IMR-90 (cell line): ENCODE results near the gene RNF41. TPM values are rescaled to one million over a fixed set of nuclear protein-coding genes. Genes with fewer than 3 reads are reported as not detected.

Experiments
- ATAC-seq: fragments of 200-7000 bp; cut with Tn5 transposase; 2 replicates; pipeline ENCODE4 v1.9.1; 2020; ENCODE audit warnings: low read depth, mild to moderate bottlenecking, moderate library complexity
- BruUV-seq: library from RNA; stranded (reverse); fragments of 400-500 nt; replicated peaks from 2 replicates; lab custom pipeline; 2021; lab: Mats Ljungman, UMichigan
- CTCF ChIA-PET: fragments of 300-600 bp; formaldehyde crosslinking; extraction: SDS; loops from one replicate; lab custom pipeline; 2021; ENCODE audit warnings: antibody characterized with exemption; lab: Yijun Ruan, JAX
- POLR2A ChIA-PET: fragments of 300-600 bp; sonication (Branson Sonifier 250); formaldehyde crosslinking; loops from one replicate; lab custom pipeline; 2022; ENCODE audit warnings: antibody characterized with exemption; ENCODE audit not compliant: unreplicated experiment; lab: Charles Lee
- DNase-seq: peaks from one replicate; pipeline ENCODE4 v3.0.0; 2013
- H2AFZ ChIP-seq: replicated peaks from 2 replicates; pipeline ENCODE3; 2013; ENCODE audit warnings: low read length, mild to moderate bottlenecking; ENCODE audit not compliant: poor library complexity
- H2AK5ac ChIP-seq: 2 replicates; pipeline ENCODE4 v1.6.1; 2013; ENCODE audit warnings: low read depth, low read length, inconsistent platforms
- H2AK9ac ChIP-seq: replicated peaks from 2 replicates; pipeline ENCODE3; 2013; ENCODE audit warnings: mild to moderate bottlenecking, low read depth, low read length, moderate library complexity; ENCODE audit not compliant: poor library complexity
- H2BK120ac ChIP-seq: 2 replicates; pipeline ENCODE4 v1.6.1; 2013; ENCODE audit warnings: low read depth, low read length, inconsistent platforms
- H2BK15ac ChIP-seq: 3 replicates; pipeline ENCODE4 v1.6.1; 2013; ENCODE audit warnings: low read depth, low read length, inconsistent platforms
- H2BK20ac ChIP-seq: 2 replicates; pipeline ENCODE4 v1.6.1; 2013; ENCODE audit warnings: low read depth, mild to moderate bottlenecking, inconsistent platforms, low read length, moderate library complexity
- H2BK5ac ChIP-seq: 2 replicates; pipeline ENCODE4 v1.6.1; 2013; ENCODE audit warnings: mild to moderate bottlenecking, low read depth, low read length, inconsistent platforms; ENCODE audit not compliant: poor library complexity, severe bottlenecking
- H3K14ac ChIP-seq: replicated peaks from 2 replicates; pipeline ENCODE4 v1.6.1; 2013; ENCODE audit warnings: low read depth, low read length, inconsistent platforms
- H3K18ac ChIP-seq: 2 replicates; pipeline ENCODE4 v1.6.1; 2013; ENCODE audit warnings: low read depth, low read length, control low read depth
- H3K23ac ChIP-seq: 2 replicates; pipeline ENCODE4 v1.6.1; 2013; ENCODE audit warnings: low read depth, low read length, inconsistent platforms
- H3K27ac ChIP-seq: 2 replicates; pipeline ENCODE4 v1.5.1; 2013; ENCODE audit warnings: mild to moderate bottlenecking, control low read depth, low read length; ENCODE audit not compliant: insufficient read depth
- H3K27me3 ChIP-seq: 2 replicates; pipeline ENCODE4 v1.6.1; 2013; ENCODE audit warnings: low read length; ENCODE audit not compliant: control insufficient read depth, insufficient read depth
- H3K36me3 ChIP-seq: 2 replicates; pipeline ENCODE4 v1.6.1; 2013; ENCODE audit warnings: low read length, mixed read lengths; ENCODE audit not compliant: control insufficient read depth, insufficient read depth
- H3K4ac ChIP-seq: 2 replicates; pipeline ENCODE4 v1.6.1; 2013; ENCODE audit warnings: low read depth, low read length, inconsistent platforms
- H3K4me1 ChIP-seq: 2 replicates; pipeline ENCODE4 v1.6.1; 2013; ENCODE audit warnings: low read length, mixed read lengths; ENCODE audit not compliant: control insufficient read depth, insufficient read depth
- H3K4me2 ChIP-seq: 2 replicates; pipeline ENCODE4 v1.6.1; 2013; ENCODE audit warnings: low read depth, mild to moderate bottlenecking, control low read depth, low read length, moderate library complexity
- H3K4me3 ChIP-seq: 2 replicates; pipeline ENCODE4 v1.5.1; 2013; ENCODE audit warnings: low read depth, mild to moderate bottlenecking, control low read depth, low read length, moderate library complexity; ENCODE audit not compliant: insufficient read depth
- H3K56ac ChIP-seq: 2 replicates; pipeline ENCODE4 v1.6.1; 2013; ENCODE audit warnings: low read length, inconsistent platforms; ENCODE audit not compliant: insufficient read depth; ENCODE audit errors: extremely low read depth
- H3K79me1 ChIP-seq, 2 experiments: 2 replicates each; pipeline ENCODE4 v1.6.1; 2013; ENCODE audit warnings: low read length in 2 of 2, inconsistent platforms in 1 of 2, low read depth in 1 of 2
- H3K9ac ChIP-seq: 2 replicates; pipeline ENCODE4 v1.6.1; 2013; ENCODE audit warnings: low read depth, low read length, control low read depth
- H3K9me1 ChIP-seq: 2 replicates; pipeline ENCODE4 v1.6.1; 2013; ENCODE audit warnings: low read length, inconsistent platforms; ENCODE audit not compliant: insufficient read depth
- H3K9me3 ChIP-seq: 2 replicates; pipeline ENCODE4 v1.6.1; 2013; ENCODE audit warnings: low read length; ENCODE audit not compliant: control insufficient read depth, insufficient read depth
- H4K20me1 ChIP-seq: 2 replicates; pipeline ENCODE4 v1.6.1; 2013; ENCODE audit warnings: low read length, inconsistent platforms; ENCODE audit not compliant: insufficient read depth
- H4K5ac ChIP-seq: 2 replicates; pipeline ENCODE4 v1.6.1; 2013; ENCODE audit warnings: mild to moderate bottlenecking, low read depth, low read length, control low read depth
- H4K8ac ChIP-seq, 2 experiments: 2 replicates each; pipeline ENCODE4 v1.6.1; 2013; ENCODE audit warnings: low read depth in 2 of 2, low read length in 2 of 2, control low read depth in 1 of 2, inconsistent platforms in 1 of 2
- H4K91ac ChIP-seq: 2 replicates; pipeline ENCODE4 v1.6.1; 2013; ENCODE audit warnings: low read depth, low read length, inconsistent platforms; ENCODE audit not compliant: insufficient read depth
- BHLHE40 ChIP-seq: fragments of 150-350 bp; IDR thresholded peaks from 2 replicates; pipeline ENCODE4 v1.6.1; 2016; ENCODE audit warnings: mild to moderate bottlenecking, low read depth, low read length
- CEBPB ChIP-seq: IDR thresholded peaks from 2 replicates; pipeline ENCODE4 v1.6.1; 2012; ENCODE audit warnings: low read depth, low read length, improper control_type of control experiment
- CHD1 ChIP-seq: IDR thresholded peaks from 2 replicates; pipeline ENCODE4 v1.6.1; 2012; ENCODE audit warnings: low read depth, low read length, improper control_type of control experiment
- CTCF ChIP-seq: conservative IDR thresholded peaks from 2 replicates; pipeline ENCODE4 v1.5.1; 2012; ENCODE audit warnings: mild to moderate bottlenecking, low read depth, low read length, improper control_type of control experiment
- ELK1 ChIP-seq: fragments of 150-350 bp; IDR thresholded peaks from 2 replicates; pipeline ENCODE4 v1.6.1; 2016; ENCODE audit warnings: low read depth, mild to moderate bottlenecking, low read length, moderate library complexity, borderline replicate concordance
- FOS ChIP-seq: fragments of 150-350 bp; IDR thresholded peaks from 2 replicates; pipeline ENCODE4 v1.6.1; 2016; ENCODE audit warnings: low read depth, low read length
- MAFK ChIP-seq: IDR thresholded peaks from 2 replicates; pipeline ENCODE4 v1.6.1; 2012; ENCODE audit warnings: low read depth, low read length, improper control_type of control experiment
- MAZ ChIP-seq: IDR thresholded peaks from 2 replicates; pipeline ENCODE4 v1.6.1; 2012; ENCODE audit warnings: low read depth, mild to moderate bottlenecking, low read length, improper control_type of control experiment, moderate library complexity, borderline replicate concordance
- MXI1 ChIP-seq: IDR thresholded peaks from 2 replicates; pipeline ENCODE4 v1.6.1; 2012; ENCODE audit warnings: low read depth, mild to moderate bottlenecking, low read length, moderate library complexity, borderline replicate concordance
- NFE2L2 ChIP-seq: fragments of 150-350 bp; IDR thresholded peaks from 2 replicates; pipeline ENCODE4 v1.6.1; 2016; ENCODE audit warnings: low read depth, mild to moderate bottlenecking, low read length
- POLR2A ChIP-seq: IDR thresholded peaks from 2 replicates; pipeline ENCODE4 v1.6.1; 2012; ENCODE audit warnings: mild to moderate bottlenecking, low read depth, low read length
- RAD21 ChIP-seq: IDR thresholded peaks from 2 replicates; pipeline ENCODE4 v1.6.1; 2012; ENCODE audit warnings: low read length, improper control_type of control experiment
- RFX5 ChIP-seq: IDR thresholded peaks from 2 replicates; pipeline ENCODE4 v1.8.0; 2012; ENCODE audit warnings: low read depth, mild to moderate bottlenecking, low read length, moderate library complexity
- SMC3 ChIP-seq: fragments of 150-350 bp; IDR thresholded peaks from 2 replicates; pipeline ENCODE4 v1.6.1; 2016; ENCODE audit warnings: low read depth, mild to moderate bottlenecking, antibody characterized with exemption, low read length, moderate library complexity
- USF2 ChIP-seq: fragments of 150-350 bp; IDR thresholded peaks from 2 replicates; pipeline ENCODE4 v1.6.1; 2017; ENCODE audit warnings: mild to moderate bottlenecking, antibody characterized with exemption, low read length, low read depth
- WGBS, 2 experiments: methylation state at CpG; one replicate each; pipeline versions ENCODE4 v1.1.5 to v1.1.7; 2013; ENCODE audit warnings: missing lambda C conversion rate in 2 of 2; ENCODE audit not compliant: insufficient read length in 1 of 2; ENCODE audit errors: extremely low coverage in 2 of 2; 5-methylcytosine and 5-hydroxymethylcytosine counted together
- dilution Hi-C: fragments of 300-500 bp; cut with HindIII; formaldehyde crosslinking; loops from one replicate; pipeline ENCODE4 v1.14.3; 2018; ENCODE audit warnings: low sequenced_read_pairs; ENCODE audit not compliant: unreplicated experiment
- in situ Hi-C: fragments of 300-500 bp; cut with MboI; formaldehyde crosslinking; loops from 3 replicates; pipeline ENCODE4 v1.14.3; 2019; ENCODE audit warnings: low sequenced_read_pairs, inconsistent platforms, mixed read lengths
- intact Hi-C: fragments of 100-400 bp; cut with micrococcal nuclease; formaldehyde crosslinking; loops from 2 replicates; pipeline ENCODE4 v1.10.0; 2022
- polyA plus RNA-seq, 3 experiments: library from polyadenylated mRNA; depleted of rRNA; stranded (reverse); fragments of >200 nt; gene quantifications; 2 replicates each; pipeline ENCODE4 v1.2.3, GENCODE V29; 2012; ENCODE audit warnings: low replicate concordance in 1 of 3
- total RNA-seq: library from RNA; depleted of rRNA; stranded (reverse); fragments of >200 nt; gene quantifications from 2 replicates; pipeline ENCODE4 v1.2.3, GENCODE V29; 2012

The RNF41 gene
- total and polyA plus RNA-seq, 2 of the 4 experiments (the other 2 are of a cell fraction), result 112 to 272 TPM

- Histone ChIP-seq H2BK20ac (no peak overlapping the region), H3K23ac (no peak overlapping the region), H2AK5ac (no peak overlapping the region), H4K20me1 (no peaks in the 10 kb centered on the region), H2AK9ac (no peak overlapping the region), H2BK120ac (no peak overlapping the region), H3K36me3 (peaks cover 6% of the 10 kb centered on the region; the same call in 1 of the 2 replicates), H4K91ac (no peak overlapping the region), H3K9me3 (no peaks in the 10 kb centered on the region), H2BK5ac (no peak overlapping the region), H3K18ac (no peak overlapping the region), H3K4me1 (no peaks in the 10 kb centered on the region), H4K5ac (no peak overlapping the region), H3K27me3 (no peaks in the 10 kb centered on the region), H3K9me1 (no peaks in the 10 kb centered on the region), H2AFZ (no peak overlapping the region), H3K4me2 (no peak overlapping the region), H3K9ac (no peak overlapping the region), H3K56ac (no peak overlapping the region), H3K14ac (no peak overlapping the region), H4K8ac (no peak overlapping the region), H3K27ac (no peak overlapping the region), H3K4me3 (no peak overlapping the region), H2BK15ac (no peak overlapping the region), H3K79me1 (peaks cover 1 to 3% of the 10 kb centered on the region in 2 experiments; a peak in 3 of 4 replicates), H3K4ac (no peak overlapping the region)
- in situ Hi-C loops, result no loop called here
- dilution Hi-C loops, result no loop called here
- WGBS, 2 experiments, result 80% methylated on average over 3 of the region's 8 CpGs; no CpG with 5 or more reads in 1 of the 2 experiments
- POLR2A ChIA-PET, result interaction anchor here (1.1 kb wide), 1 partner anchor 8 kb away, joined by 4 read pairs; the partner anchor contains the start of gene RNF41
- CTCF ChIA-PET, result interaction anchor here (0.6 kb wide), 1 partner anchor 40 kb away, joined by 3 read pairs; no protein-coding TSS in a partner anchor
- no TSS peak for BruUV-seq
- ATAC-seq (no peak), DNase-seq (no peak)
- intact Hi-C loops, result no loop called here
- TF ChIP-seq NFE2L2 (no peak), CTCF (no peak), FOS (no peak), ELK1 (no peak), POLR2A (no peak), CEBPB (no peak), MXI1 (no peak), BHLHE40 (no peak), CHD1 (no peak), SMC3 (no peak), MAFK (no peak), RFX5 (no peak), USF2 (no peak), MAZ (no peak), RAD21 (no peak)
Measured at GRCh38 chr12:56230432-56231183, 8.9 kb upstream of the RNF41 start.
